GM04503 (cell line): ENCODE measurements around the gene TTYH3.
A peak's percentile ranks its signal among the peaks of the same experiment; 100 is the strongest.

Source experiments
- DNase-seq: peaks from one replicate; pipeline ENCODE4 v3.0.0-alpha.2; 2012; ENCODE audit warnings: low read depth

Gene TTYH3

DNA sequence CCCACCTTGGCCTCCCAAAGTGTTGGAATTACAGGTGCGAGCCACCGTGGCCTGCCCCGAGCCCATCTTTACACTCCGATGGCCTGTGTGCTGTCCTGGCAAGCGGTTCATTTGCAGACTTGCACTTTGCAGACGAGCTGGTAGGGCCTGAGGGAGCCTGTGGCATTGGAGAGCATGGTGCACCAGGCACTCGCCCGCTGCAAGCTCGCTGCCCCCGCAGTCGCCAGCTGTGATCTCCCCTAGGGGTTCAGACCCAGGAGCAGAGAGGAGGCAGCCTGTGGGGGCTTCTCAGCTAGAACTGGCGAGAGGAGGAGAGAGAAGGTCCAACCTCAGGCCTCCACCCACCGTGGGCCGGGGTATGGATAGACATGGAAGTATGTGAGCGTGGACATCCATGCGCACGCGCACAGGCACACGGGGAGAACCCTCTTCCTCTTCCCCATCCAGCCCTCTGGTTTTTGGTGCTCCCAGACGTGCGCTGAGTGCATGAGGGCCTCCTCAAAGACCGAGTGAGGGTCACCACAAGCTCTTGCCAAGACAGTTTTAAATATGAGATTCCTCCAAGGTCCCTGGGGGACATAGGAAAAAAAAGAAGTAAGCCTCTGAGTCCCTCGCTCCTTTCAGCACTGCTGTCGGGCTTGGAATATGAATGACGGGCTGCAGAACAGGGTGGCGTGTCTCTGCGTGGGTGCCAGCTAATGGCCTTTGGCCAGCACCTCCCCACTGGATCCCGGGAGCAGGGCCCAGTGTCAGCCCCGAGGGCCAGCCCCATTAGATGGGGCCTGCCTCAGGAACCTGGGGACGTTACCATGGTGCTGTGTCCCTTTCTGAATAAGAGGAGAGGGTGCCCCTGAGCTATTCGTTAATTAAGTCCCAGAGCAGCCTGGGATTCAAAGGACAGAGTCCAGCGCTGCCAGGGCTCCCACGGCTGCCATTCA lies 15.1 kb upstream of the TTYH3 start:
- no peak for DNase-seq

DNA sequence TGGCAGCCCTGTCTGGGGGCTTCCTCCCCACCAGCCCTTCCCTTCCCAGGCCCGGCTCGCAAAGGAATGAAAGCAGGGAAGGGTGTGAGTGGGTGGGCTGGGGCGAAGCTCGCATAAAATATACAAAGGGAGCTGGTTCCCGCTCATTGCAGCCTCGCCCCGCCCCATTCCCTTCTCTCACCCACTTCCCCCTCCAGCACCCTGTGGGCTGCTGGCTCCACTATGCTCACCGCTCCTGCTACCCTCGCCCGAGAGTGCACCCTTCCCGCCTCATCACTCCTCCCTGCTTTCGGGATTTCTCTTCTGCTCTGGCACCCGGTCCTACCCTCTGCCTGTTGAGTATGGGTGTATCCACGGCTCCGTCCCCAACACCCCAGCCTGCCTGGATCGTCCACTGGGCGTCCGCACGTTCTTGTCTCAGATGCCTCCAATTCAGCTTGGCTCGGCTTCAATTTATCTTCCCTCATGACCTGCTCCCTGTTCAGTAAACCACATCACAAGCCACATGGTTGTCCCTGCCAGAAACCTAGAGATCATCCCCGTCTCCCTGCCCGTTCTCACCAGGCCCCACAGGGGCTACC lies 14.4 kb upstream of the TTYH3 start:
- no peak for DNase-seq

- no peak for DNase-seq
Measured at GRCh38 chr7:2619116-2619515, 12.7 kb upstream of the TTYH3 start.

- no peak for DNase-seq
Measured at GRCh38 chr7:2621061-2621828, 10.5 kb upstream of the TTYH3 start.

DNA sequence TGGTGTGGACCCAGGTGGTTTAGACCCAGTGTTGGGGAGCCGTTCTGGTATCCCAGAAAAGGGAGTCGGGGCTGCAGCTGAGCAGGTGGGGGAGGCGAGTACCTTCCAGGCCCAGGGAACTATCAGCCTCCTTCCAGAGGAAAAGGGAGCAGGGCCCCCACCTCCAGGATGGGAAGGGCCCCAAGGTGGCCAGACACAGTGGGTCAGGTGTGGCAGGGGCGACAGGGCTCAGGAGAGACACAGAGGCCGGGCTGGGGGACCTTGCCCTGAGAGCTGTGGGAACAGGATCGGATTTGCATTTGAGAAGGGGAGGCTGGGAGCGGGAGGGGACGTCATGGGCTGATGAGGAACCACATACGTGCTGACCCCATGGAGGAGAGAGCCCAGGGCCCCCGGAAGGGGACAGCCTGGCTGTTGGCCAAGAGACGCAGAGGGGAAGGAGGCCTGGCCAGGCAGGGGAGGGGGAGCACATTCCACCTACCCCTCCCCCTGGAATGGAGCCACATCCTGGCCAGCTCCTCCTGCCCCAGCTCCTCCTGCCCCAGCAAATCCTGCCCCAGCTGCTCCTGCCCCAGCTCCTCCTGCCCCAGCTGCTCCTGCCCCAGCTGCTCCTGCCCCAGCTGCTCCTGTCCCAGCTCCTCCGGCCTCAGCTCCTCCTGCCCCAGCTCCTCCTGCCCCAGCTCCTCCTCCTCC lies 9.7 kb upstream of the TTYH3 start:
- DNase-seq: no peak

DNA sequence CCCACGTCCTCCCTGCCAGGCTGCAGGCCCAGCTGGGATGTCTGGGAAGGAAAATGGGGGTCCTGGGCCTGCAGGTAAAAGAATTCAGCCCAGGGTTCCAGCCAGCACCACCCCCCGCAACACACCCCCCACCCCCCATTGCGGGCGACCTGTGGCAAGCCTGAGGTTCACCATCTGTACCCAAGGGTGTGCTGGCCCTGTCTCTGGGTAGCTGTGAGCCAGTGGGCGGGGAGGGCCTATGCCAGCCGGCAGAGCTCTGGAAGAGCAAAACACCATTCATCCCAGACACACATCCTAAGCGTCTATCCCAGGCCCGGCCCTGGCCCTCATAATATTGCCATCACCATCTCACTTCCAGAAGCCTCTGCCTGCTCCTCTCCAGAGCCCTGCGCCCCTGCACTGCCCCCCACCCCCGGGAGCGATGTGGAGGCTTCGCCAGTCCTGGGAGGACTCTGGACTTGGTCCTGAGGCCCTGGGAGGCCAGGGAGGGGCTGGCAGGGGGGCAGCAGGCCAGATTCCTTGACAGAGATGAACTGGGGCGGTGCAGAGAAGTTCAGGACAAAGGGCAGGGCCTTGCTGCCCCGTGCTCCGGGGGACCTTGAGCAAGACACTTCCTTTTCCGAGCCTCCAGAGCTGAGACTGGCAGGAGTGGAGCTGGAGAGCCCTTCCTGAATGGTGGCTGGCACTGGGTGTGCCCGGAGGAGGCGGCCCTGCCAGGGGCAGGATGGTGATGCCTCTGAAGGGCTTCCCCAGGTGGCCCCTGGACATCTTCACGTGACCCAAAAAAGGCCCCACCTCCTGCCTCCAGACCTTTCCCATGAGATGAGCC lies 8.7 kb upstream of the TTYH3 start:
- no peak for DNase-seq

- DNase-seq: no peak
Measured at GRCh38 chr7:2623698-2624014, 8.1 kb upstream of the TTYH3 start.

GRCh38 chr7:2624293-2624886 lies 7.4 kb upstream of the TTYH3 start:
- DNase-seq: no peak

DNA sequence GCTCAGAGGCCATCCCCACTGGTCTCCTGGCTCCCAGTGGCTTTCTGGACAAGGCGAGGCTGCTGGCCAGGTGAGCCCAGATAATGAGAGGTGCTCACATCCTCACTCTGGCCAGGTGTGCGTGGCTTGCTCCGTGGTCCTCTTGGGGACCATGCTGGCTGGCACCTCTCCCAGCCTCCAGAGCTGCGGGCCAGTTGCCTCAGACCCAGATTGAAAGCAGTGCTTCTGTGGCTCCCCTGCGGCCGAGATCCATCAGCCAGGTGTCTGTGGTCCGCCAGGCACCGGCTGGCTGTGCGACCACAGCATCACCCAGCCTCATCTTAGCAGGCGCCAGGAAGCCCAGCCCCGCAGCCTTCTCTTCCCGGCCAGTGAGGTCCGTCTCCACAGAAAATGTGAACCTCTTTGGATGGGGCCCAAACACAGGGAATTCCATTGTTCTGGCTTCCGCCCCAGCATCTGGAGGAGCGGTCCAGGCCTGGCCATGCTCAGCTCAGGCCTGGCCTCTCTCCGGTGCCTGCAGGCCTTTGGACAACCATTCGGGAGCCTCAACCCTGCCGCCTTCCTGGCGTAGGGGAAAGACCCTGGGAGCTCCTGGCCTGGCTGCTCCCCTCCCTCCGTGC lies 5.2 kb upstream of the TTYH3 start:
- DNase-seq: peak; percentile 51

GRCh38 chr7:2627258-2628129 lies 4.3 kb upstream of the TTYH3 start:
- DNase-seq: no peak

- DNase-seq: no peak
Measured at GRCh38 chr7:2628130-2628482, 3.7 kb upstream of the TTYH3 start.

GRCh38 chr7:2628891-2629290 lies 2.9 kb upstream of the TTYH3 start:
- DNase-seq: no peak

DNA sequence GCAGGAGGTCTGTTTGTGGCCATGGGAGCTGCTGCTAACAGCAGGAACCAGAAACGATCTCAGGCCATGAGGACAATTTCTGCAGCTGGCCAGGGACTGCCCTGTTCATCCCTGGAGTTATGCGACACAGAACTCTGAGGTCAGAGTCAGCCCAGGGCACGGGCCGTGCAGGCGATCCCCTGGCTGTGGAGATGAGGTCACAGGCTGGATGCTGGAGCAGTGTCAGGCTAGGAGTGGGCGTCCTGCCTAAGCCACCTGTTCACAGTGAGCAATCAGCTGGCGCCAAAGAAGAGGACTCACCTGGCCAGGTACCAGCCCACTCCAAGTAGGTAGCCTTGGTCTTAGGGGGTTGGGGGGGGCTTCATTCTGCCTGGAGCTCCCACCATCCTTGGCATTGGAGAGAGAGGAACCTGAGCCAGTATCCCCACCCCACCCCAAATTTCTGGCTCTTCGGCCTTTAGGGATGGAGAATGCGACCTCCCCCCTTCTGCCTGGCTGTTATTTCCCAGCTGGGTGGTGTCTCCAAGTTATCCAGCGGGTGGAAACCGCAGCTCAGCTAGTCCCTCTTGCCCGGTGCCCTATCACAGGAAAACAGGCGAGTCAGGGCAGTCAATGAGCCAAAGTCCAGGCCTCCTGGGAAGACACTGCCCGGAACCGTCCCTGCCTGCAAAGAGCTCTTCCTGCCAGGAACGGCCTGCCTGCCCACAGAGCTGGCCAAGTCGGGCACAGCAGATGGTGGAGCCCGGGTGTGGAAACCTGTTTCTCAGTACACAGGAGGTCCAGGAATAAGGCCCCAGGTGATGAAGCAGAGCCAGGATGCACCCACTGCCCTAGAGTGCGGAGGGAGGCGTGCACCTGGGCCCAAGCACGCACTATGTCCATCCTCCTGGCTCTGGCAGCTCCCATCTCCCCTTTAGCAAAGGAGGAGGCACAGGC lies 1.8 kb upstream of the TTYH3 start:
- DNase-seq: no peak

GRCh38 chr7:2632733-2633537 lies 1.1 kb downstream of the TTYH3 start:
- no peak for DNase-seq

- peak; percentile 80 for DNase-seq
Measured at GRCh38 chr7:2633538-2634266, 1.9 kb downstream of the TTYH3 start.

DNA sequence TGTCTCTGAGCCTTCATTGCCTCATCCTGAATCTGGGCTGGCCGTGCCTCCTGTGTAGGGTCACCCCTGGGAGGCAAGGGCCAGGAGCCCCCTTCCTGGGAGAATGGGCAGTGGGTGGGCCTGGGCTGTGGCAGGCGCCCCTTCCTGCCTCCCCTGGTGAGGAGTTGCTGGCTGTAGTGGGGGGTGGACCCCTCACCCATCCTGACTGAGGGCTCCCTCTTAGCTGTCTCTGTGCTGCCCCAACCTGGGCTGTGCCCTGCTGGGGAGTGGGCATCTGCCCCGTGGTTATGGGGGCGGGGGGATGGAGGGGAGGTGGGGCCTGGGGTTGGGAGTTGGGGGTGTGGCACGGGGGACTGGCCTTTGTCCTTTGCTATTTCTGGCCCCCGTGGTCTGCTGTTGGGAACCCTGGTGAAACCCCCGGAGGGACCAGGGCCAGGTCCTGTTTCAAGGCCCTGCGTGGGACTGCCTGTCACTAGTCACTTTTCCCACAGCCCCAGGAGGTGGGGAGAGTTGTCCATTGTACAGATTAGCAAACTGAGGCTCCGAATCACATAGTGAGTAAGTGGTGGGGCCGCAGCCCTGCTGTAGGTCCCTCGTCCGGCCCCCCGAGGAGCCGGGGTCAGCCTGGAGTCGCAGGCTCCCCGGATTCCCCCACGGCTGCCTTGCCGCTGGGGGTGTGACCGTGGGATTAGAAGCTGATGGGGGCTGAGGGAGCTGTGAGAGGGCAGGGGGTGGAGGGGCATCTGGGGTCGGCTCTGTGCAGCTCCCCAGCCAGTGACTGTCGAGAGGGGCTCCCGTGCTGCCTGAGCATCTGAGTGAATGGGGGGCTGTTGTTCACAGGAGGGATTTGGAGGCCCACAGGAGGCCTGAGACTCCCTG lies 2.7 kb downstream of the TTYH3 start:
- no peak for DNase-seq
